Placental pericyte (primary cell): ENCODE results near the gene FYTTD1. TPM values are rescaled to one million over a fixed set of nuclear protein-coding genes. Genes with fewer than 3 reads are reported as not detected.

ENCODE experiments used
- total RNA-seq: library from RNA; depleted of rRNA; stranded (reverse); fragments of >200 nt; gene quantifications from 2 replicates; pipeline ENCODE4 v1.2.3, GENCODE V29; 2012

FYTTD1 gene
- 44.1 and 45.3 TPM in 2 replicates for total RNA-seq

GRCh38 chr3:197749601-197750395 lies at the start of gene FYTTD1:
Gene FYTTD1 (plus strand): TSS chr3:197749883. CDS start chr3:197749972, 89 bp downstream.

DNA sequence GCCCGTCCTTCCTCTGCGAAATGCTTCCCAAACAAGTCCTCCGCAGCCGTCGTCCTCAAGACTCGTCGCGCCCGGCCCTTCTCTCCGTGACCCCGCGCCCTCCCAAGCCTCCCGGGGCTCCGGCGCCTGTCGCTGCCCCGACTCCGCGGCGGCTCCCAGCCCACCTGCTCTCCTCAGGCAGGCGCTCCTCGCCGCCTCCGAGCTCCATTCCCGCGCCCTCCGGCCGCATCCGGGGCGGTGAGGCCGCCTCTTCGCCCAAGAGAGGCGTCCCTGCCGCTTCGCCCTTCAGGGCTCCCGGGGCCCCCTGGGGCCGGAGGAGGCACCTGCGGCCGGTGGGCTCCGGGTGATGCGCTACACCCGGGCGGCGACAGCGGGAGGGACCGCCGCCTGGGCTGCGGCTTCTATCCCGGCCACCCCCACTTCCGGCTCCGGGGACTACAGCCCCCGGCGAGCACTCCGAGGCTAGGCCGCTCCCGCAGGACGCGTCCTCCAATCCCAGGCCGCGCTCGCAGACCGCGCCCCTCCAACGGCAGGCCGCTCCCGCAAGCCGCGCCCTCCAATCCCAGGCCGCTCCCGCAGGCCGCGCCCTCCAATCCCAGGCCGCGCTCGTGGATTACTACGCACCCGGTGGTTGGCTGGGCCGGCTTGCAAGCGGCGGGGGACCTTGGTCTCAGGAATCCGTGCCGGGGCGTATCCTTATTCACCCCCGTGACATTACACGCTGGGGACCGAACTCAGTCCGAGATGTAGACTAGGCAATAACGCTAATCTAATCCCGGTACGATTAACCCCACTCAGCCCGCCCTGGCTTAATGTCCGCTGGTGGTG lies 13.0 kb upstream of the FYTTD1 start, which contains the start of gene RUBCN:
Gene RUBCN, minus strand, starts transcription at position 414 of the 828 bp plus-strand sequence. Its CDS starts 185 bp downstream, at position 229.

GRCh38 chr3:197791113-197791891 lies 41.6 kb downstream of the FYTTD1 start, which contains the start of gene LRCH3:
Gene LRCH3 (plus strand): TSS chr3:197791254. CDS start chr3:197791279, 25 bp downstream.

Other genes starting within 250 kb of the FYTTD1 start
- gene BDH1, start 193.9 kb upstream of the FYTTD1 start, total RNA-seq, result 3.0 and 17.1 TPM in 2 replicates
- 23.4 and 26.1 TPM in 2 replicates for gene RUBCN, start 13.0 kb upstream of the FYTTD1 start, total RNA-seq
- gene LRCH3, start 41.4 kb downstream of the FYTTD1 start, total RNA-seq, result 38.3 and 47.1 TPM in 2 replicates
- gene RPL35A, start 200.3 kb downstream of the FYTTD1 start, total RNA-seq, result 278 and 411 TPM in 2 replicates
- gene LMLN, start 210.3 kb downstream of the FYTTD1 start, total RNA-seq, result 5.9 and 11.7 TPM in 2 replicates